ENCODE data around the gene CABP7.

CABP7 gene

GRCh38 chr22:29719899-29720645, at the start of gene CABP7:
TSS of gene CABP7 (plus strand) at chr22:29720003. CDS start at chr22:29720425, 422 bp downstream.
- peak; percentile 68 for DNase-seq (ENCODE audit: low spot score)

GRCh38 chr22:29670626-29671025, 49.2 kb upstream of the CABP7 start:
- DNase-seq (ENCODE audit: low spot score), result peak; percentile 50

GRCh38 chr22:29673361-29674066, 46.3 kb upstream of the CABP7 start:
- no peak for DNase-seq (ENCODE audit: low spot score)

GRCh38 chr22:29674121-29674520, 45.7 kb upstream of the CABP7 start:
- DNase-seq (ENCODE audit: low spot score), result no peak

- DNase-seq (ENCODE audit: low spot score), result no peak
Measured at GRCh38 chr22:29679316-29679715, 40.5 kb upstream of the CABP7 start.

GRCh38 chr22:29683536-29683935, 36.3 kb upstream of the CABP7 start:
- no peak for DNase-seq (ENCODE audit: low spot score)

- DNase-seq (ENCODE audit: low spot score), result no peak
Measured at GRCh38 chr22:29684244-29684643, 35.6 kb upstream of the CABP7 start.

- no peak for DNase-seq (ENCODE audit: low spot score)
Measured at GRCh38 chr22:29689206-29689879, 30.5 kb upstream of the CABP7 start.

- DNase-seq (ENCODE audit: low spot score), result peak; percentile 77
Measured at GRCh38 chr22:29689880-29690213, 30.0 kb upstream of the CABP7 start.

GRCh38 chr22:29690476-29690875, 29.3 kb upstream of the CABP7 start:
- DNase-seq (ENCODE audit: low spot score), result no peak

- no peak for DNase-seq (ENCODE audit: low spot score)
Measured at GRCh38 chr22:29691636-29692326, 28.0 kb upstream of the CABP7 start.

- no peak for DNase-seq (ENCODE audit: low spot score)
Measured at GRCh38 chr22:29692327-29692640, 27.5 kb upstream of the CABP7 start.

- DNase-seq (ENCODE audit: low spot score), result no peak
Measured at GRCh38 chr22:29693161-29693560, 26.6 kb upstream of the CABP7 start.

- DNase-seq (ENCODE audit: low spot score), result no peak
Measured at GRCh38 chr22:29693671-29694070, 26.1 kb upstream of the CABP7 start.

- DNase-seq (ENCODE audit: low spot score), result no peak
Measured at GRCh38 chr22:29695129-29695926, 24.5 kb upstream of the CABP7 start.

- DNase-seq (ENCODE audit: low spot score), result no peak
Measured at GRCh38 chr22:29697853-29698598, 21.8 kb upstream of the CABP7 start.

- DNase-seq (ENCODE audit: low spot score), result no peak
Measured at GRCh38 chr22:29700206-29700899, 19.4 kb upstream of the CABP7 start.

GRCh38 chr22:29700900-29701154, 19.0 kb upstream of the CABP7 start:
- no peak for DNase-seq (ENCODE audit: low spot score)

GRCh38 chr22:29701155-29701999, 18.4 kb upstream of the CABP7 start:
- DNase-seq (ENCODE audit: low spot score), result peak; percentile 59
